HG03378 (cell line): ENCODE results near the gene ATG7.

Experiments
- ATAC-seq: cut with Tn5 transposase; IDR thresholded peaks from one replicate; pipeline ENCODE4 v1.9.1; 2021; ENCODE audit warnings: mild to moderate bottlenecking, moderate library complexity; ENCODE audit not compliant: unreplicated experiment

The ATG7 gene

DNA sequence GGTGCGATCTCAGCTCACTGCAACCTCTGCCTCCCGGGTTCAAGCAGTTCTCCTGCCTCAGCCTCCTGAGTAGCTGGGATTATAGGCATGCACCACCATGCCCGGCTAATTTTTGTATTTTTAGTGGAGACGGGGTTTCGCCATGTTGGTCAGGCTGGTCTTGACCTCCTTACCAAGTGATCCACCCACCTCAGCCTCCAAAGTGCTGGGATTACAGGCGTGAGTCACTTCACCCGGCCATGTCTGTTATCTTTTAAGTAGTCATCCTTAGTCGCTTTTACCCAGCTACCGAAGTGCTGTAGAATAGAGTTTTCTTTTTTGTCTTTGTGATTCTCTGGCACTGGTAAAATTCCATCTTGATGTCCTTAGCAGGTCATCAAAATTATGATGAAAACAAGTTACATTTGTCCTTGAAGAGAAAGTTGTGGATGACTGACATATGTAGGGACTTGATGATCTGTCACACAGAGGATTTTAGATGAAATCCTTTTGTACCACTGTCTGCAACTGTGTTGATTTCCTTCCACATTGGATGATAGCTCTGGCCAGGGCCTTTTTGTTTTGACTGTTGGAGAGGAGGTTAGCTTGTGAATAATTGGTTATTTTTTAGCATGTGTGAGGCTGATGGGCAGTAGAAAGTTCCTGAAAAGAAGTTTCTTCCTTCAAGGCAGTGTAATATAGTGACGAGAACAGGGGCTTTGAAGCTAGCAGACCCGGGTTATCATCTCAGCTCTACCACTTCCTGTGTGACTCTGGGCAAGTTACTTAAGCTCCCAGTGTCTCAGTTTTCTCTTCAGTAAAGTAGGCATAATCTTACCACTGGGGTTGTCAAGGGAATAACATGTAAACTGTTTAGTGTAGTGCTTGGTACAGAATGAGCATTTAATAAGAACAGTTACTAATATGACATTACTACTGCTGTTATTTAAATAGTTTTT, 18.8 kb downstream of the ATG7 start:
- ATAC-seq: peak; percentile 33

DNA sequence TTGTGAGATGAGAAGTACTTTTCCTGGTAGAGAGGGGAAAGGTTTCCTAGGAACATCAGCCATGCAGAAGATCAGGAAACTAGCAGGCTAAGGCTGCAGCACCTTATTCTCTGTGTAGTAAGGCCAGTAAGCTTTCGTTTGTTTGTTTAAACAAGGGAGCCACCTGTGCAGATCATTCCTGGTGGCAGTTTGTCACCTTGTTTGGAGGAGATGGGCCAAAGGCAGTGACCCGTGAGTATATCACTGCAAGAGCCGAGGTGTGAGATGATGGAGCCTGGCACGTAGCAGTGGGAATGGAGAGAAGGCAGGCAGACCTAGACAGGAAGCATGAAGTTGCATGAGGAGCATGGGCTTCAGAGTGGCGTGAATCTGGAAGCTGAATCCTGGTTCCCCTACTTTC, 19.6 kb downstream of the ATG7 start:
- ATAC-seq: no peak

DNA sequence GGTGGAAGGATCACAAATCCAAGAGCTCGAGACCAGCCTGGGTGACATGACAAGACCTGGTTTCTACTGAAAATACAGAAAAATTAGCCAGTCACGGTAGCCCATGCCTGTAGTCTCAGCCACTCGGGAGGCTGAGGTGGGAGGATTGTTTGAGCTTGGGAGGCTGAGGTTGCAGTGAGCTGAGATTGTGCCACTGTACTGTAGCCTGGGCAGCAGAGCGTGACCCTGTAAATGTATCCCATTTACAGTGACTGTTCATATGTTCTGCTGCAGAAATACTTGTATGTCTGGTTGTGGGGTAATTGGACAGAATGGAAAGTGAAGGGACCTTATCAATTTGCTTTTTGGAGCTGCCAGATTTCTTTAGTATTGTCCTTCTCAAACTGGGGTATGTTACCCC, 24.9 kb downstream of the ATG7 start:
- ATAC-seq: no peak

DNA sequence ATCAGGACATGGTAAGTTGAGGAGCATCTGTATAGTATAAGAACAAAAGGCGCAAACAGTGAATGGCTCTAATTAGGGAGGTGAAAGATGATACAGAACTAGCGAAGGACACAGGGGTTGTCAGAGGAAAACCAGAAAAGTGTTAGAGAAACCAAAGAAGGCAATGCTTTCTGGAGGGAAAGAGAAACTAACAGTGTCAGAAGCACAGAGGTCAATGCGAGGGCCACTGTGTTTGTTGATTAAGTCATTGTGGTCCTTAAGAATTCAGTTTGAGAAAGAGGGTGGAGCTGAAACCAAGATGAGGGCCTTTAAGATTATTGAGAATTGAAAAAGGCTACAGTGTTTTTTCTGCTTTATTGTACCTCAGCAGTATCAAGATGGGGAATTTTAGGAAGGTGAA, 28.8 kb downstream of the ATG7 start:
- ATAC-seq: peak; percentile 80

DNA sequence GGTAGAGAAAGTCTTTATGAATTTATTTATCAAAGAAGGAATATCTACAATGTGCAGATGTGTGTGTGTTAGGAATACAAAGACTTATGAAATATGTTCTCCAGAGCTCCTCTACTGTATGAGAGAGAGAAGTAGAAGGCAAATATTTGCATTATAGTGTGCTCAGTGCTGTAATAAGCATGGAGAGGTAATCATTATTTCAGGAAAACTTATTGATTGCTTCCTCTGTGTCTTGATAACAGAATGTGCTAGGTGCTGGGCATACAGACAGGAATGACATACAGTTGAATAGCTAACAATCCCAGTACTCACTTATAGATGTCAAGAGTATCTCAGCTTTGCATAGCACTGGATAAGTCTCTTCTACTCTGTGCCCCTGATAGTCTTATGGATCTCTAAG, 30.2 kb downstream of the ATG7 start:
- no peak for ATAC-seq

DNA sequence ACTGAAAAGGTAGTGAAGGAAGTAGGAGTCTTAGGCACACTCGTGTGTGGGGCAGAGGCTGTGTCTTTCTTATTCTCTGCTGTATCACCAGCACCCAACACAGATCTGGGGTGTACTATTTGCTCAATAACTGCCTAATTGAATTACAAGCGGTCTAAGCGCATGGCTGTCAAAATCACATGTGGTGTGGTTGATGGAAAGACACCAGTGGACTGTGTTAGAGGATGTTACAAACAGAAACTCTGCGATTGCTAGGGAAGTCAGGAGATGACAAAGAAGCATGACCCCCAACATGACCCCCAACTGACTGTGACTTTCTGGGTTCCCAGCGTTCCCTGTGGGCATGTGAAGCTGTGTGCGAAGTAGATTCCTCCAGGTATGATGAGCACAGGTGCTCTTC, 32.0 kb downstream of the ATG7 start:
- ATAC-seq: no peak

DNA sequence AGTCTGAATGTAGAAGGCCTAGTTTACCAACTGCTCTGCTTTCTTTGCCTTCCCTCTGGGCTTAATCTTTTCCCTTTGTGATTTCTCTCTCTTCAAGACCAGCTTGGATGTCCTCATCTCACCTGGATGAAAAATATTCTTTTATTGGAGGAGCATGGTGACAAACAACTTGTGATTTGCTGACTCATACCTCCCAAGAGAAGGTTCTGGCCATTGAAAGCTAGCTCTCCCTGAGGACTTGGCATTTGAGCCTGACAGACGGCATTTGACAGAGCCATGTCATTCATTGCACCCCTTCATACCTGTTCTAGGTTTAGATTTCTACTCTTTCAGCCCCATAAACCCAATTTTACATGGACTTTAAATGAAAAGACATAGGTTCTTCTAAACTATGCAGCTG, 33.3 kb downstream of the ATG7 start:
- ATAC-seq: no peak

DNA sequence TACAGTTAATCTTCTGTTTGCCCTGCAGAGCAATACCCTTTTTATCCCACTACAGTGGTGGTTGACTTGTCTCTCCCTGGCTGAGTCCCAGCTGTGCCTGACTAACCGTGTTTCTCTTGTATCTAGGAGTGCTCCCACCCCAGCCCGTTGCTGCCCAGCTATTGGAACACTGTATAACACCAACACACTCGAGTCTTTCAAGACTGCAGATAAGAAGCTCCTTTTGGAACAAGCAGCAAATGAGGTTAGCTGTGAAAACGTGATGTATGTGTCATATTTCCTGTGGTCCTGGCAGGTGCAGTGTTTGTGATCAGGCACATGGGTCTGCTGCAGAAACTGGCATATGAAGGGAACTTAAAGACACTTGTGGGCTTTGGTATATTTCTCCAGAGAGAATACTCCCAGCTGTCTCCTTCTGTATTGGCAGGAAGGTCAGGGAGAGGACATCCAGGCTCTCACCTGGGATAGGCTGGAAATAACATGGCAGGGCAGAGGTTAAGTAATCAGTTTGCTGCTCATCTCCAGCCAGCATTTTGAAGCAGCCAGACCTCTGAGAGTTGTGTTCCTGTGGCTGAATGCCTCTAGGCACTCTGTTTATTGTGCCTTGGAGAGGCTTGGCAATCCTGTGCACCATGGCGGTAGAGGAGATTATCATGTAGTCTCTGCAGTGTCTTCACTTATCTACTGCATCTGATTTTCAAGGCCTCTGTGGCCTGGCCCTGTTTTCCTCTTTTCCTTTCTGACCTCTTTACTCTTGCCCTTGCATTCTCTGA, 34.8 kb downstream of the ATG7 start:
- peak; percentile 67 for ATAC-seq

DNA sequence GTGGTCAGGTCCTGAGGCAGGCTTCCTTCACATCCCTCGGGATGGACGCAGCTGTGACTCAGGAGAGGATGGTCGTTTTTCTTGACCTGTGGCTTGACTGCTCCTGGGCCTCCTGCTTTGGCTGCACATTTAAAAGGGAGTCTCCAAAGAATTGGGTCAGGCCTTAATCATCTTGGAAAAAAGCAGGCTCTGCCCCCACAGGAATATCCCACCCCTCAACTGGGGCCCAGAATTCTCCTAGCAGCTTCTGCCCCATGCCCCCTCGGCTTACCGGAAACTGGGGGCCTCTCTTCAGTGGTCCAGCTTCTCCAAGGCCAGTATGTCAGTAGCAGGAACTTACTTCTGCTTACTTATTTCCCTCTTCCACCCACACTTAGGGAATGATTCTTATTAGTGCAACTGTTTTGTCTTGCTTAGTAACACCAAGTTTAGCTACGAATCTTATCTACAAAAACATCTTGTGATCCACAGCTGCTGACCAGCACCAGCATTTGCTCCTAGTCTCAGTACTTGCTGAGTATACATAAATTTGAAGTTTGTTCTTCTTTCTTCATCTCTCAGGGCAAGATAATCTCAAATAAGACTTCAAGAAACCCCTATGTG, 35.7 kb downstream of the ATG7 start:
- ATAC-seq: no peak

DNA sequence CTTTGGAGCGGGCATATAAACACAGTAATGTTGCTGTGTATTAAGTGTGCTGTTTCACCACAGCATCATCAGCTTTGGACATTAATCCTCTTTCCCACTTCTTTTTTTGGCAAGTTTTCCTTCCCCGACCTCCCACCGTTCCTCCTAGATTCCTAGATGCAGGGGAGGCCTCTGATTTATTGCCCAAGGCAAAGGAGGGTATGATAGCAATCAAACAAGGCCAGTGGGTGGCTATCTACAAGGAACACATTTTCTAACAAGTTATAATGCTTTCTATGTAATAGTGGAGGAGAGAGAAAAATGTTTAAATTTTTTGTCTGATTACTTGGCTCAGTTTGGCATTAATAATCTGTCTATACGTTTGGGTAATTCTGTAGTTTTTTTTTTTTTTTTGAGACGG, 38.1 kb downstream of the ATG7 start:
- no peak for ATAC-seq

DNA sequence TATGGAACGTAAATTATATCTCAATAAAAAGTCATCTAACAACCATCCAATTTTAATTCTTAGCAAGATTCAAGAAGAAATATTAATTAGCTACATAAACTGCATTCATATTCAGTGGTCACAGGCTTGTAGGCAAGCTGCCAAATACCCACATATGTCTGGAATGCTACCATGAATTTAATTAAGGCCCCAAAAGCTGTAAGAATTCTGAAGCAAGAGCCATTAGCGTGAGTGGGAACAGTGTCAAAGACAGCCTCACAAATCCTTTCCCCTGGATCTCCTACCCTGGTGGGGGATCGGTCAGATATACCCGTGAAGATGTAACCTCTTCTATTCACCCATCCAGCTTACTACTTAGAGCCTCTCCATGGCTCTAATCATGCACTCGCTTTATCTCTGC, 40.0 kb downstream of the ATG7 start:
- ATAC-seq: no peak

DNA sequence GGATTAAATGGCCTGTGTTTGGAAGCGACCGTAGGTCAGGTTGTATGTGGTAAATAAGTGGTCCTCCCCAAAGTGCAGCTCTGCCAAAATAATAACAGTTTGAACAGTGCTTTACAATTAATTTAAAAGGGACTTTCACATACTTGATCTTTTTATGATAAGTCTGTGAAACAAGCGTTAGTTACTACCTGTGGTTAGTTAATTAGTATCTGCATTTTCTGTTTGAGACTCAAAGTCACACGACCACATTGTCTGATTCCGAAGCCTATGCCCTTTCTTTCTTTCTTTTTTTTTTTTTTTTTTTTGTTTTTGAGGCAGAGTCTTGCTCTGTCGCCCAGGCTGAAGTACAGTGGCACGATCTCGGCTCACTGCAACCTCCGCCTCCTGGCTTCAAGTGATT, 45.1 kb downstream of the ATG7 start:
- no peak for ATAC-seq

DNA sequence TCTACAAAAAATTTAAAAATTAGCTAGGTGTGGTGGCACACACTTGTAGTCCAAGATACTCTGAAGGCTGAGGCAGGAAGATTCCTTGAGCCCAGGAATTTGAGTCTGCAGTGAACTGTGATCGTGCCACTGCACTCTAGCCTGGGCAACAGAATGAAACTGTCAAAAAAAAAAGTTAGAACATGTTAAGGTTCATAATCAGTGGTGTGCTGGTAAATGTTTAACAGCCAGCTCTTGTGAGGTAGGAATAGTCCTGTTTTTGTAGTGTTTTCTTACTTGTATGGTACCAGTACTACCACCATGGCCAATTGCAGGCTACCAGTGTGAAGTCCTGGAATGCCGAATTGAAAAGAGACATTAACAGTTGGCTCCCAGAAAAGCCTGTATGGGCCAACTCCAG, 50.7 kb downstream of the ATG7 start:
- no peak for ATAC-seq

DNA sequence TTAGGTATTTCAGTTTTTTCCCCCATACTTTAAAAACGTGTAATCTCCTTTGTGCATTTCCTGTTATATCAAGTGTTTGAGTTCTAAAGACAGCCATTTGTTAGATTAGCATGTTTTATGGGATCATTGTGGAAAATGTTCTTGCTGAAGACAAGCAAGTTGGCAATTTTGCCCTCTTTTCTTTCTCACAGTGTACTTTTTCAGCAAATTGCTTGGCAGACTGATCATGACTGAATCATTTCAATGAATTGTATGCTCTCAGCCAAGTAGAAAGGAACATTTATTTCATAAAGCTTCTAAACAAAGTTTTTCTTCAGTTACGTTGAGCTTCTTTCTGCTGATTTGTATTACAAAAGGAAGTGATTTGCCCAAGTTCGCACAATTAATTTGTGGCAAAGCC, 51.6 kb downstream of the ATG7 start:
- no peak for ATAC-seq

DNA sequence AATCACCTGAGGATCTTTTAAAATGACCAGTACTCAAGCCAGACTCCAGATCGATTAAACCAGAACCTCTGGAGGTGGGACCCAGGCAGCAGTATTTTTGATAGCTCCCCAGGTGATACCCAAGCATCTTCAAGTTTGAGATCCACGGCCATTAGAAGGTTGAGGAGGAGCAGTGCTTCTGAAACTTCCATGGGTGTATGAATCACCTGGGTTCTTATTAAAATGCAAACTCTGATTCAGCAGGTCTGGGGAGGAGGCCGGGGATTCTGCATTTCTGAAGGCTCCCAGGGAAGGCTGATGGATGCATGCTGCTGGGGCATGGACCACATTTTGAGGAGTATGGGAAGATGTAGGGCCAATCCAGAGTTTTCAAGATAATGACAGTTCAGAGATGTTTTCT, 55.4 kb downstream of the ATG7 start:
- ATAC-seq: no peak

DNA sequence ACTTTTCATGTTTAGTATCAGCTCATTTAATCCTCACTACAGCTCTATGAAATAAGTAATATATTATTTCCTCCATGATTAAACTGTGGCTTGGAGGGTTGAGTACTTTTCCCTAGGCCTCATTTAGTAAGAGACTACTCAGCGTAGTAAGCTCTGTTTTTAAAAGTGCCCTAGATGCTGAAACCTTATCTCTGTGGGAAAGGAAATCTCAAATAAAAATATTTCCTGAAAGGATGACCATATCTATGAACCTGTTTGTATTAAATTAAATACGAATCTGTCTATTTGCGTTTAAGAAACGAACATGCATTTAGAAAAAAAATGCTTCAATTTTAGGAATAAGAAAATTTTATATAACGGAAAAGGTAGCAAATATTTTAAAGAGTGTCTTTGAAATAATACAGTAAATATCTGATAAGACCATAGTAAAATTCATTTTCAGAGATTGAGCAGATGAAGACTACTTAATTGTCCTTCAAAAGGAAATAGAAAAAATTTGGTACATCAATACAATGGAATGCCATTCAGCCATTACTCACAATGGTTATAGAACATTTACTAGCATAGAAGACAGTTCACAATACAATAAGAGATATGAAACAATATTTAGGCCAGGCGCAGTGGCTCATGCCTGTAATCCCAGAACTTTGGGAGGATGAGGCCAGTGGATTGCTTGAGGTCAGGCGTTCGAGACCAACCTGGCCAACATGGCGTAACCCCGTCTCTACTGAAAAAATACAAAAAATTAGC, 56.2 kb downstream of the ATG7 start:
- ATAC-seq: no peak

DNA sequence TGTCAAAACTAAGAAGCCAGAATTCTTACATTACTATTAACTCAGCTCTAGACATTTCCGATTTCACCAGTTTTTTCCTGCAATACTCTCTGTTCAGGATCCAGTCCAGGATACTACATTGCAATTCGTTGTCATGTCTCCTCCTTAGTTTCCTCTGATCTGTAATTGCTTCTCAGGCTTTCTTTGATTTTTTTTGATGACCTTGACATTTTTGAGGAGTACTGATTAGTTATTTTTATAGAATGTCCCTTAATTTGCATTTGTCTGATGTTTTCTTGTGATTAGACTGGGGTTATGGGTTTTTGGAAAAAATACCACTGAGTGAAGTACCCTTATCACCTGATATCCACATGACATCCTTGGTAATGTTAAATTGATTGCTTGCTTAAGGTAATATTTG, 57.6 kb downstream of the ATG7 start:
- no peak for ATAC-seq

DNA sequence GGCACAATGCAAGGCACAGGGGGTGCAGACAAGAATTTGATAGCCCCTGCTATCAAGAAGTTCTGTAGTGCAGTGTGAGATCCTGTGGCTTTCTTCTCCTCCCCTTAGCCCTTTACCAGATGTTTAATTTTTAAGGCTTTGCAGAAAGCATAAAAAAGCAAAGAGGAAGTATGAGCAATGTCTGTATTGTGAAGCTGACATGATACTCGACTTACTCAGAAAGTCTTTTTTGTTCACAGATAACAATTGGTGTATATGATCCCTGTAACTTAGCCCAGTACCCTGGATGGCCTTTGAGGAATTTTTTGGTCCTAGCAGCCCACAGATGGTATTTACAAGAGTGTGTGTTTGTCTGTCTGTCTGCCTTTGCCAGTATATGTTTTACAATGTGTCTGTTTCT, 58.9 kb downstream of the ATG7 start:
- ATAC-seq: no peak

DNA sequence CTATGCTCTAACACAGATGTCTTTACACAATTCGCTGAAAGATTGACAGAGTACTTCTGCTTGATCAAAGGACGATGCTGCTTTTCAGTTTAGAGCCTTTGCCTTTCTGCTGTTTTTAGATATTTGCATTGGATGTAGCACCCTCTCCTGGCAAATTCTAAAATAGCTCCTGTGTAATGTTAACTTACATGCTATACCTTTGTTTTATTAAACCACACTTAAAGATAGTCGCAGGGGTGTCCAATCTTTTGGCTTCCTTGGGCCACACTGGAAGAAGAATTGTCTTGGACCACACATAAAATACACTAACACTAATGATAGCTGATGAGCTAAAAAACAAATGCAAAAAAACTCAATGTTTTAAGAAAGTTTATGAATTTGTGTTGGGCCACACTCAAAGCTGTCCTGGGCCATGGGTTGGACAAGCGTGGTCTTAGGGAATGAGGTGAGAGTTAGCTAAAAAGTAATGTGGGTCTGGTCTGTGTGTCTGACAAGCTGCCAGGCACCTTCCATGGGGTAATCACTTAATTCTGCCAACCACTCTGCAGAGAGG, 62.9 kb downstream of the ATG7 start:
- no peak for ATAC-seq

DNA sequence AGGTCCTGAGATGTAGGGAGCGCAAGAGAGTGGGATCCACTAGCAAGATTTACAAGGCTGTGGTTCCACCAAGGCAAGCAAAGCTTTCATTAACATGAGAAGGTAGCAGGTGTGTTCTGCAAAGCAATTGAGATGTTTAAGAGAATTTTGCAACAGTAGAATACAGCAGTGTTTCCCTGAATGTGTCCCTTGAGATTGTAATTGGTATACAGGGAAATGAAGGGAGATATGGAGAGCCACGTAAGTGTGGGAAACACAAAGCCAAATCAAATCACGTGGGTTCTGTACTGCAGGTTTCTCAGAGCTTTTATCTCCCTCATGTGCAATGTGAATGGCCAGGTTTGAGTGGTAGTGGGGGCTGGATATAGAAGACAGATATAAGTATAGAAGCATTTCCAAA, 67.3 kb downstream of the ATG7 start:
- ATAC-seq: no peak

DNA sequence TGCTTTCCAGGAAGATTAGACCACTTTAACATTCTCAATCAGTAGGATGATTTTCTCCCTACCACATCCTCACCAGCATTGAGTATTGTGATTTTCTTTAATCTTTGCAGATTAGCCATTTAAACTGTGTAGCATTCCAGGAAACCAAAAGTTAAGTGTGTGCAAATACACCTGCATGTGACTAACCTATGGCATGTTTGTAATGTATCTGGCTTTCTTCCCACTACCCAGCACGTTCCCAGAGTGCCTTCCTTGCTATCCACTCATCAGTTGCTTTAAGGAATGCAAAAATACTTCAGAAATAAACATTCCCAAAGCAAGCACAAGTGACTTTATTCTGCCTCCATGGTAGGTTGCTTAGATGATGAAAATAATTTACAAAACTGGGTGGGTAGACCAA, 74.2 kb downstream of the ATG7 start:
- no peak for ATAC-seq
